Fibroblast of peridontal ligament (primary cell): ENCODE results near the gene ASIC2.

ENCODE experiments used
- DNase-seq: peaks from one replicate; pipeline ENCODE4 v3.0.0-alpha.2; 2010; ENCODE audit errors: extremely low read depth

The ASIC2 gene

DNA sequence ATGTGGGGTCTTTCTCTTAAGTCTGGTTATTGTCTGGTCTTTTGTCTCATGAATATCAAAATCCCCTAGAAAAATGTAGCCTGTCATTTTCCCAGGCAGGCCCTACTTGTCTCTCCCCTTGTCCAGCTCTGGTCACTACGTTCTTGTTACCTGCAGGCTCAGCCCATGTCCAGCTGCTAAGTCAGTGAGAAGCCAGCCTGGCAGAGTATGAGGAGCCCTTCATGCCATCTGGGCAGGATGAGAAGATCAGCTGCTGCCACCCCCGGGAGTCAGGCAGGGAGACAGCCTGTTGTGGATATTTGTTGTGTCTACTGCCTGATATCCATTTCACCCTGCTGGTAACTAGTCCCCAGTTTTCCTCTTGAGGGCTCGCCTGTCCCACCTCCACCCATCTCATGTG is 88.9 kb downstream of the ASIC2 start:
- DNase-seq = no peak

DNA sequence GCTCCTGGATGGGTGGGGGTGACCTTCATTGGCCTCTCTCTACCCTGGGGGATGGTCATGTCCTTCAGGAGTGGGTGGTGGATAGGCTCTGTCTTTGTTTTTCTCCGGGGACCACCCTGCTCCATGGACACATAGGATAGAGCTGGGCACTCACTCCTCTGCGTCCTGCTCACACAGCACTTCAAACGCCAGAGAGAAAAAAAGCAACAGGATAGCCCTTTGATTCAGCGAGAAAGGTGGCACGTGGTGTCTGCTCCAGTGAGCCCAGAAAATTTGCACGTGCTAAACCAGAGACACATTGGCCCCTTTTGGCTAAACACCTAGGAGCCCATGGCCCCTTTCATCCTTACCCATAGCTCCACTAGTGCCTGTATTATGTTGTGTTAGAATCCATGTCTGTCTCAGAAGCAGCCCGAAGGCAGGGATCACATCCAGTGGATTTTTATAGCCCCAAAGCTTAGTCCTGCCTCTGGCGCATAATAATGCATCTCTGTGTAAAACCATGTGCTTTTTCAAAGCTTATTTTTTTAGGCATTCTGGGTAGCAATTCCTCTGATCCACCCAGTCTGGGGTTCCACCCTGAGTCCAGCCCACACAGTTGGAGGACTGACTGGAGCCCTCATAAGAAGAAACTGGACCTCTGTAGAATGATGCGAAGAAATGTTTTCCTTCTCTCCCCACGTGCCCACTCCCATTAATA is 90.1 kb downstream of the ASIC2 start:
- no peak for DNase-seq

DNA sequence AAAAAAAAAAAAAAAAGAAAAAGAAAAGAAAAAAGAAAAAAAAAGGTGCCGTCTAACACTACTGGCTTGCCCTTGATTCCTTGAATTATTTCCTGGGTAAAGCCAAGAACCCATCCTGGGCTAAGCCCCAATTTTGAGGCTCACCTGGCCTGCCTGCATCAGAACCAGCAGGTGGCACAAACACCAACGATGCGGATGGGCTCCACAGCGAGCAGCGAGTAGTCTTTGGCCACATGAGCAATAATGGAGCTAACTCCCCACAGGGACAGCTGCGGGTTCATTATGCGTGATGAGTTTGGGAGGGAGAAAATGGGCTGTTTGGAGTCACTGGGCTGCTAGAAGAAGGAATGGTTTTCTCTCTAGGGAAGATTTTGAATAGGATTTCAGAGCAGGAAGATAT is 91.1 kb downstream of the ASIC2 start:
- DNase-seq = no peak

DNA sequence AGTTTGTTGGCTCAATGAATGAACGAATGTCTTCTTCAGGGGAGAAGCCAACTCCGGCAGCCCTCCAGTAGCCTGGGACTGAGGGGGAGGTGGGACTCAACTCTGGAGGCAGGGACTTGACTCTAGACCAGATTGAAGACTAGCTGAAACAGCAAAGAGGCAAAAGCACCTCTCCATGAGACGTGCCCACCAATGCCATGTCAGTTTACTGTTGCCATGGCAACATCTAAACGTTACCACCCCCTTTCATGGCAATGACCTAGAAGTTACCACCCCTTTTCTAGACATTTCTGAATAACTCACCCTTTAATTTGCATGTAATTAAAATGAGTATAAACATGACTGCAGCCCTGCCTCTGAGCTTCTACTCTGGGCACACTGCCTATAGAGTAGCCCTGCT is 91.8 kb downstream of the ASIC2 start:
- DNase-seq = no peak

DNA sequence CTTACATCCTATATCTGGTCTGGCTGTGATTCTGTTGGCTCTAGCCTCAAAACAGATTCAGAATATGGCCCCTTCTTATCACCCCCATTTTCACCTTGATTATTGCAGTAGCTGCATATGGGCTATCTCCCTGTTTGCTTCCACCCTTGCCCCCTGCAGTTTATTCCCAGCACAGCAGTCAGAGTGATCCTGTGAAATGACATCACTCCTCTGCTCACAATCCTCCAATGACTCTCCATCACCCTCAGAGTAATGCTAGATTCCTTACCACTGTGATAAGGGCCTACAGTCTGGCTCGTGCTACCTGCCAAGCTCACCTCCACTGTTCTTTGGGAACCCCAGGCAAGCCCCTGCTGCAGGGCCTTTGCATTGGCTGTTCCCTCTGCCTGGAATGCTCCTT is 92.5 kb downstream of the ASIC2 start:
- DNase-seq = no peak

DNA sequence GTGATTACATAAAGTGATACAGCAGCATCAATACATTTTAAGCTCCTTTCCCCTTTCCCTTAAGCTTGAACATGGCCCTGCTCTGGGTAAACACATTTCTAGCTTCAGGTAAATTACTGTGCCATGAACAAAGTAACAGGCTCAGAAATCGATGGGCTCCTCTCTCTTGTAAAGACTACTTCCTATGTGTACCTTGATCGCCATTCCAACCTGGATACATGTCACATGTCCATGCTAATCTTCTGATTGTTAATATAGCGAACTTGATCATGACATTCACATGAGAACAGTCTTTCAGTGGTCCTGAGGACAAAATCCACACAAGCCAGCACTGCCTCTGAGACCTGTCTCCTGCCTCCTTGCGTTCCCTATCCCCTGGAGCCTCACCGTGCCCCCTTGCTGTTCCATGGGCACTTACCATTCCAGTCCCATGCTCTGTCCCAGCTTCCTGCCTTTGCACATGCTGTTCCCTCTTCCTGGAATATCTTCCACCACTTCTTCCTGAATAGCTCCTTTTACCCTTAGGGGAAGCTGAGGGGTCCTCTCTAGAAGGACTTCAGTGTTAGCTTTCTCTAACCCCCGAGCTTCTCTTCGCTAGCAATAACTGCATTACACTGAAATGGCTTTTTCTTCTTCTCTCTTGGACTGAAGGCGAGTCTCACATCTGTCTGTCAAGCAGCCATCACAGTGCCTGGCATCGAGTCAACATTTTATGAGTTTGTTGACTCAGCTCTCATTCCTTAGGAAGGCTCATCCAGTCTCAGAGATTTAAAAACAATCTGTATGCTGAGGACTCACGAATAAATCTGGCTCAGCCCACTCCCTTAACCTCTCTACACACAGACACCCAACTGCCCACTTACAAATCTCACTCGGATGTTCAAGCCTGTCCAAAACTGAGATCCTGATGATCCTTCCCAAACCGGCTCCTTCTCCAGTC is 93.3 kb downstream of the ASIC2 start:
- DNase-seq = no peak

DNA sequence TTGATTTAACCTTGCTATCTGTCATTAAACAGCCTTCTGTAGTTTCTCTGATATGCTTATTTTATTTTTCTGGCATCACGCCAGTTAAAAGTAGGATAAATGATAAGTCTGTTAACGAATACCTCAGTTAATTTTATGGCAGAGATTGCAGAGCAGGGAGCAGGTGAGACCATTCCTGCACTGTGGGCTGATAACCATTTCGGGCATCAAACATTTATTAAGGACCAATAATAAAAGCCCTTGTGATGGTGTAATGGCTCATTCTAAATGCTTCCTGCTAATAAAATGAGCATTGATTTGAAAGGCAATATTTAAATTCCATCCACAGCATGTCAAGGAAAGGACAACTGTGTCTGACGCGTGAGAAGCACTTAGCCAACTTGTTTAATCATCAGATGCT is 94.1 kb downstream of the ASIC2 start:
- no peak for DNase-seq

DNA sequence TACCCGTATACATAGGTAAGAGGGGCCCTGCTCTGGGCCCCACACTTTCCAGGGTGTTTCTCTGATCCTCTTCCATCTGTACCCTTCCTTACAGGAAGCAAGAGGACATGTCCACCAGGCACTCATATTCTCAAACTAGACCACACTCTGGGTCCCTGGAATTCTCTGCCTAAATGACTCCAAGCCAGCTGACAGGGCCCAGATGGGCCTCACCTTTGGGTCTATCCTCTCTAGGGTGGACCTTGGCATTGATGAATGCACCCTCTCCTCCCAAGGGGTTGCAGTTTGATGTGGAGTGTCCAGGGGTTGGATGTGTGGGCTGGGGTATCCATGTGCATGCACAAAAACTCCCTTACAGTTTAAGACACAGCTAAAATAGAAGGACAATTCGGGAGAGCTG is 95.8 kb downstream of the ASIC2 start:
- DNase-seq = no peak

DNA sequence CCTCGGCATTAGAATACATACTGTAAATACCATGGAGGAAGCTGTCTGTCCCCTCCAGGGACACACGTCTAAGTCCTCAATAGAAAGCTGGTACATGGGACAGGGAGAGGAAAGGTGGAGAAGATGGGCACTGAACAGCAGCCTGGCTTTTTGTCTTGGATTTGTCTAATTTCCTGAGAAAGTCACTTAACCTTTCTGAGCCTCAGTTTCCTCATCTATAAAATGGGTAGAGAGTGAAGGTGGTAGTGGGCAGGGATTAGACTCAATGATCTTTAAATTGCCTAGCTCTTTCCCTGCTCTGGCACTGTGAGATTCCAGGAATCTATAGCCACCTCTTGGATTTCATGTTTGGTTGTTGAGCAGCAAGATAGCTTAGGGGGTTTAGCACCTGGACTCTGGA is 96.2 kb downstream of the ASIC2 start:
- no peak for DNase-seq

DNA sequence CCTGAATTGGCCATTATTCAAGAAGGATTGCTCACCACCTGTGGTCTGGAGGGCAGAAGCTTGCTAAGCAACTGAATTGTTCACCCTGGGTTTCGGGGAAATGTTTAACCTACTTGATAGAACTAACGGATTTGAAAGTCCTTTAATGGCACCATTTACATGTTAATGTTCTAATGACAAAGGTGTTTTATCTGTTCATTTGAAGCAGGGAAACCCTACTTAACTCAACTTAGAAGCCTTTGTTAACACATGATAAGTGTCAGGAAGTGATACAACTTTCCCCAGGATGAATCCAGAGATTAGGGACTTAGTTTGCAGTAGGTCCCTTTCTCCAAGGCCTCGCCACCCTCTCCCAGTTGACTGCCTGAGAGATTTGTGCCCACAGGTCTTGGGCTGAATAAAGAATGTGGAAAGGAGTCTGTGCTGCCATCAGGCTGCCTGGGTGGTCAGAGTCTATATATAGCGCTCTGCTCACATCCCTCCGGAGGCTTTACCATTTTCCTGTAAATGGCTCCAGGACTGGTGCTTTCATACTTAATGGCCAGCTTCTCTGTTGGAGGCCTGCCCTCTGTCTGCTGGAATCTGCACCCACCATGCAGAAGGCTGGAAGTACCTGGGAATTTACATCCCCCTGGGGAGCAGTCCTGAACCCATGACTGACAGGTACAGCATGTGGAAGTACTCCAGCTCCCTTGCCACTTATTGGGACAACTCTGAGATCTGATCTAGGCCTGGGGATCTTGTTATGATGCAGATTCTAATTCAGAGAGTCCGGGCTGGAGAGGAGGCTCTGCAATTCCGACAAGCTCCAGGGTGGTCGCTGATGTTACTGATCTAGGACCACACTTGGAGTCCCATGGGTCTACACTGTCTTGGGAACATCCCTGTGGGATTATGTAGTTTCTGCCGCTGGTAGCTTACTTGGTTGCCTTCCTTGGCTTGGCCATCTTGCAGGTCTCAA is 99.9 kb downstream of the ASIC2 start:
- no peak for DNase-seq

DNA sequence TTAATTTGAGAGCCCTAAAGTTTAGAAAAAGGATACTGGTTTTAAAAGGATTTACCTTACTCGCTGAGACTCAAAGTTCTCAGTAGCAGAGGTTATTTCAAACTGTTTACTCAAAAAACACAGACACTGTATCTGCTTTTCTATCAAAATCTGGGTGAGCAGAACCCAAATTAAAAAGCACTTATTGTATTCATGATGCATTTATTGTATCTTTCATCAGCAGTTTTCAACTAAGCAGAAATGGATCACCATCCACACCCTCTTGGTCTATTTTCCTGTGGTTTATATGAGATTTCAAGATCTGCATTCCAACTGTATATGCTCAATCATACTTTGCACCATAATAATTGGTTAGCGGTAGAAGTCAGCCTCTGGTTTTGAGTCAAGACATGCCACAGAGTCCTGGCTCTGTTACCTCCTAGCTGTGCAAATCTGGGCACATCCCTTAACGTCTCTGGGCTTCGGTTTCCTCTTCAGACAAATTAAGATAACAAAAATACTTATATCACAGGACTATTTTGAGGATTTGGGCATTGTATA is 109.5 kb downstream of the ASIC2 start:
- DNase-seq = no peak

DNA sequence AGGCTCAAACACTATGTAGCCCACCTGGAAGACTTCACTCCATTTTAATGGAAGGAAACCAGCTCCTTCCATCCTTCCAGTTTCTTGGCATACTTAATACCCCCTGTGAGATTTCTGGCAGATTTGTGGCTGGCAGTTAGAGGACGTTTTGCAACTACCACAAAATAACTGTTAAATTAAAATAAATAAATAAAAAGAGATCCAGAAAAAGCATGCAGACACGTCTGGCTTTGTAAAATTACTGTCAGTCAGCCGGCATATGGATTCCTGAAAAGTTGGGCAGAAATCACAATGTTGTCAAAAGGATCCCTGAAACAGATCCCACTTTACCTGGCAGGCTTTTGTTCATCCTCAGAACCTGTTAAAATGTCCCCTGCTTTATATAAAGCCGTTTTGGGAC is 113.9 kb downstream of the ASIC2 start:
- DNase-seq = no peak

DNA sequence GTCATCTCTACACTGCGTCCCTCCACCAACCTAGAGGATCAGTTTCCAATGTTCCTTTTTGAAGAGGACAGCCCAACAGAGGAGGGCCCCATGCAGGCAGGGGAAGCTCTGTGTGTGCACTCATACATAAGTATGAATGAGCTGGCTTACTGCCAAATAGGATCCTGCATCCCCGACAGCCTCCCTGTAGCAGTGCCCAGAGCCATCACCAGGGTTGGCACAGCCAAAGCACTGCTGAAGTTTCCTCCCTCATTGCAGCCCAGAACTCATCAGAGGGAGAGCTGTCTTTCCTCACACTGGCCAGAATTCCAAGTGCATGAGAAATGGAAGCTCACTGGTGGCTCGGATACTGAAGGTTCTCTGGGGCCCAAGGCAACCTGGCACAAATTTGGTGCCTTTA is 114.4 kb downstream of the ASIC2 start:
- DNase-seq = no peak

DNA sequence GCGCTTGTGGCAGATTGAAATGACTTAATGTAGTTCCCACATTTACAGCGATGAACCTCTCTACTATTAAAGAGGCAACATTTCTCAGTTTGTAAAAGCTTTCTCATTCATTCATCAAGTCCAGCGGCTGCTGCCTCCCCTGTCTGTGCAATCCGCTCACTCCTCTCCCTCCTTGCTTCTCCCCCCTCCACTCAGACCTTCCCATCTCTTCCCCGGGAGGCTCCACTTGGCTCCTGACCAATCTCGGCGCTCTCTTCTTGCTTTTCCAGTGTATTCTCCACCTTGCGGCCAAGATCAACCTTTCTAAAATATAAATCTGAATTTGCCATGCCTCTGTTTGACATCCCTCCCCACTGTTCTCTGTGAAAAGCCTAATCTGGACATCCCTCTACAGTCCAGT is 117.5 kb downstream of the ASIC2 start:
- DNase-seq = no peak

DNA sequence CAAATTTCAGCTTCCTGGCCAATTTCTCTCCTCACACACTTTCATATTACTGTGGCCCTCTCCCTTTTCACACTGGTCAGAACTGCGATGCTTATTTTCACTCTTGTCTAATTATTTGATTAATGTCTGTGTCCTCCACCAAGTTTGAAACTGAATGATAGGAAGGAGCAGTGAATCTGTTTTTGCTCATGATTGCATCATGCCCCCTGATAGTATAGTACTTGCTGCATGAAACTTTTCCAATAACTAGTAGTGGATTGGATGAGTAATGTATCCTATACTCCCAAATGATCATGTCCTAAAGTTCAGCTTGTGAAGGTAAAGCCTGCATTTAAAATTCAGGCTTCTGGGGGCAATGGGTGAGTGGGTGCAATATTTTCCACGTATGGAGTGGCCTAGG is 121.2 kb downstream of the ASIC2 start:
- no peak for DNase-seq

DNA sequence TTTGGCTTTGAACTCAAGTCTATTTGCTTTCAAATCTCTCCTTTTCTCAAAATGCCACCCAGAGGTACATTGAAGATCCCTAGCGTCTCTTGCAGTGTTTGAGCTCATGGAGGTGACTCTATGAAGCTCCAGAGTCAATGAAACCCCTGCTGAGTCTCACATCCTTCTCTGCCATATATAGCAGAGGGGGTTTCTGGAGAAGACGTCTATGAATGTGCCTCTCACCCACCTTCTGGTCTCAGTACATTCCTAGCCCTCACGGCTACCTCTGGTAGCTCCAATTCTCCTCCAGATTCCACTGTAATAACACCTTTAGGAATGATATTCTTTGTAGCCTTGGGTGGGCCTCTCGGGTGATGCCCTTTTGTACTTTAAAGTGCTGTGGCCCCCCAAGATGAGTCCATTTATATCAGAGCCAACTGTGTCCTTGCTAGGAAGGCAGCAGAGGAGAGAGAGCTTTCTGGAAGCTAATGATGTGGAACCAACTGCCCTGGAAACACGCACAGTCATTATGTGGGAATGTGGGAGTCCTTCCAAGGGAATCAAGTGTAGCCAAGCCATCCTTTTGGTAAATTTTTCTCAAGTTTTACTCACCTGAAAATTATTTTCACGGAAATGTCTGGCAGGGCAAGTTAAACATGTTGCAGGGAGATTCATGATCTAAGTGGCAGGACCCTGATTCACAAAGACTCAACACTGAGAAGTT is 123.4 kb downstream of the ASIC2 start:
- DNase-seq = no peak

DNA sequence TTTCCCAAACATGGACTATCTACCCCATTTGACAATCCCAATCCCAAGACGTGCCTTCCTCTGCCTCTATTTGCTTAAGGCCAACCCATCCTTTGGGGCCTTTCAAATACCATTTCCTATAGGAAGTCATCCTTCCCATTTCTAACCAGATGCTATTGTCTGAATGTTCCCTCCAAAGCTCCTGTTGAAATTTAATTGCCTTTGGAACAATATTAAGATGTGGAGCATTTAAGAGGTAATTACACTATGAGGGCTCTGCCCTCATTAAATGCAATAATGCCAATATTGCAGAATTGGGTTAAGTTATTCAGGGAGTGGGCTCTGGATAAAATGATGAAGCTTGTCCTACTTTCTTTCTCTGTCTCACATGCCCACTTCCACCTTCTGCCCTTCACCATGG is 125.4 kb downstream of the ASIC2 start:
- DNase-seq = no peak

DNA sequence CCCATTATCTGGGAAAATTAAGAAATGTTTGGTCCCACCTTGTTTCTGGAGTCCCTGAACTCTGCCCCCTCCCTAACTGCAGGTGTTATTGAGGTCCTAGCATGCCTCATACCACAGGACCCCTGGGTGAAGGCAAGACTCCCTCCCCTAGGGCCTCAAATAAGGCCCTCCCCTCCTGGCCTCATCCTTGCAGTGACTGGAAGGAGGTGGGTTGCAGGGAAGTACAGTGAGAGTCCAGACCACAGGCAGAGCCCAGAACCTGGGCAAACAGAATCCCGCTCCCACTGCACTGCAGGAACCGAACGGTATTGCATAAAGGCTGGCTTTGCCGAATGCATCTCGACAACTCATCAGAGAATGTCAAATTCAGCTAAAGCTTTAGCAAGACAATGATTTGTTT is 126.6 kb downstream of the ASIC2 start:
- DNase-seq = no peak

DNA sequence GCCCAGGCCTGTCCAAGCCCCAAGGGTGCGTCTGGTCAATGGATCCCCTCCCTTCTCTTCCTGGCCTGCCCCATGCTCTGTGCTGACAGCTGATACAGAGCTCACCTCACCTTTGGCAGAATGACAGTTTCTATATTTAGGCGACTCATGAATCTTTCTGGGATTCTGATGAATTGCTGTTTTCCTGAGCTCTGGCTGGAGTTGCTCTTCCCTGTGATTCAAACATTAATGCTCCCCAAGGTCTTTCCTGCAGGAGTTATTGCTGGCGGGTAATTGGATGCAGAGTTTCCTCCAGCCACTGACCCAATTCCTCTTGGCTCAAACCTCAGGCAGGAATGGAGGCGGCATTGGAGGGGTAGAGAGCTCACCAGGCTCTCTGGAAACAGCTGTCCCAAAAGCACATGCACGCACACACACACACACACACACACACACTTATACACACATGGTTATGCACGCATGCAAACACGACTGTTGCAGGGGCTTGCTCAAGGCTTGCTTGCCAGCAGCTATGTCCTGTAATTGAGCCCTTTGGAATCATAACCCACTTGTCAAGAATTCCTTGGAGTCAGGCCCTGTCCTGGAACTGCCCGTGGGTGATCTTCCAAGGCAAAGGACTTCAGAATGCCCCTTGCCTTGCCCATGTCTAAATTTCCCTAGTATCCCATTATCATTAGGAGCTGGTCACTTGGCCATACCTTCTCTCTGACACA is 128.8 kb downstream of the ASIC2 start:
- DNase-seq = no peak

DNA sequence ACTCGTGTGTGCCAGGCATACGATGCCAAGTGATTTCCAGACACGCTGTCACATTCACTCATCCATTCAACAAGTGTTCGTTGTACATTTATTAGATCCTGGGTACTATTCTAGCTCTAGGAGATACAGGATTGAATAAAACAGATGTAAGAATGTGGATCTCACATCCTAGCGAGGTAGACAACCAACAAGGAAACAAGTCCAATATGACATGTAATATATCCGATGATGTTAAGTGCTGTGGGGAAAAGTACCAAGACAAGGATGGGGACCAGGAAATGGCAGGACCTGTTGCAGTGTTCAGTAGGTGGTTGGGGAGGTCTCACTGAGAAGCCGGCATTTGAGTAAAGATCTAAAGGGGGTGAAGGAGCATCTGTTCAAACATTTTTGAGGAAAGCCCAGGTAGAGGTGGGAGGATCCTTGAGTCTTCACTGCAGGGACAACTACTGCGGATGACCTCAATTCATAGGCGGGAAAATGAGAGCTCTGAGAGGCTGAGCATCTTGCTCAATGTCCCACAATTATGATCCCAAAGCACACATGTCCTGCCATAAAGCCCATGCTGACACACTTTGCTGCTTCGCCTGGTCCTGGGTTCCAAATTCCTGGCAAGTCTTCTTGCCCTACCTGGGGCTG is 129.4 kb downstream of the ASIC2 start:
- no peak for DNase-seq
